DOHH2 (cell line): Measurements from ENCODE around the gene KRTAP13-2.

Experiments
- H3F3A ChIP-seq: fragments of 200-600 bp; sonication (generic), shearing (Covaris generic); 2 replicates; pipeline ENCODE4 v1.6.0; 2016; ENCODE audit warnings: antibody characterized with exemption, mild to moderate bottlenecking; ENCODE audit not compliant: control insufficient read depth, insufficient read depth
- H3K27ac ChIP-seq: fragments of 200-600 bp; sonication (generic); 2 replicates; pipeline ENCODE4 v1.5.1; 2014; ENCODE audit warnings: low read depth, mild to moderate bottlenecking, low read length, moderate library complexity
- H3K27me3 ChIP-seq: fragments of 200-600 bp; sonication (generic); 2 replicates; pipeline ENCODE4 v1.6.1; 2014; ENCODE audit warnings: mild to moderate bottlenecking, low read length, mixed read lengths; ENCODE audit not compliant: control insufficient read depth
- H3K36me3 ChIP-seq: fragments of 200-600 bp; sonication (generic); 2 replicates; pipeline ENCODE4 v1.6.1; 2014; ENCODE audit warnings: mild to moderate bottlenecking, low read length, moderate library complexity, mixed read lengths; ENCODE audit not compliant: control insufficient read depth
- H3K4me1 ChIP-seq: fragments of 200-600 bp; sonication (generic); 2 replicates; pipeline ENCODE4 v1.6.1; 2014; ENCODE audit warnings: mild to moderate bottlenecking, low read length, mixed read lengths; ENCODE audit not compliant: control insufficient read depth
- H3K4me2 ChIP-seq: fragments of 200-600 bp; sonication (generic); 2 replicates; pipeline ENCODE4 v1.6.0; 2014; ENCODE audit warnings: mild to moderate bottlenecking, low read length, moderate library complexity
- H3K4me3 ChIP-seq: fragments of 200-600 bp; sonication (generic); 2 replicates; pipeline ENCODE4 v1.5.1; 2014; ENCODE audit warnings: mild to moderate bottlenecking, low read length, mixed read lengths
- H3K79me2 ChIP-seq: fragments of 200-600 bp; sonication (generic); 2 replicates; pipeline ENCODE4 v1.6.1; 2014; ENCODE audit warnings: mild to moderate bottlenecking, low read length, mixed read lengths; ENCODE audit not compliant: control insufficient read depth
- H3K9me2 ChIP-seq: fragments of 200-600 bp; sonication (generic); replicated peaks from 2 replicates; pipeline ENCODE4 v1.6.1; 2014; ENCODE audit warnings: mild to moderate bottlenecking, low read length, mixed read lengths; ENCODE audit not compliant: control insufficient read depth
- H3K9me3 ChIP-seq: fragments of 200-600 bp; sonication (generic); 2 replicates; pipeline ENCODE4 v1.6.1; 2014; ENCODE audit warnings: antibody characterized with exemption, low read length, mixed read lengths; ENCODE audit not compliant: control insufficient read depth, insufficient read depth
- H4K20me1 ChIP-seq: fragments of 200-600 bp; sonication (generic); 2 replicates; pipeline ENCODE4 v1.6.0; 2014; ENCODE audit warnings: low read depth, mild to moderate bottlenecking, antibody characterized with exemption, low read length, moderate library complexity; ENCODE audit not compliant: control insufficient read depth, insufficient read depth
- EZH2phosphoT487 ChIP-seq: fragments of 200-600 bp; sonication (generic); IDR thresholded peaks from 2 replicates; pipeline ENCODE4 v1.6.1; 2017; ENCODE audit warnings: borderline replicate concordance, mild to moderate bottlenecking, antibody characterized with exemption, low read length, moderate library complexity, mixed read lengths
- TF ChIP-seq, protein P1 (sequence below): fragments of 200-600 bp; sonication (generic); IDR thresholded peaks from one replicate; pipeline ENCODE4 v1.5.1; 2014; ENCODE audit warnings: antibody characterized with exemption, mild to moderate bottlenecking, low read depth, low read length; ENCODE audit not compliant: poor library complexity, severe bottlenecking

The KRTAP13-2 gene

DNA sequence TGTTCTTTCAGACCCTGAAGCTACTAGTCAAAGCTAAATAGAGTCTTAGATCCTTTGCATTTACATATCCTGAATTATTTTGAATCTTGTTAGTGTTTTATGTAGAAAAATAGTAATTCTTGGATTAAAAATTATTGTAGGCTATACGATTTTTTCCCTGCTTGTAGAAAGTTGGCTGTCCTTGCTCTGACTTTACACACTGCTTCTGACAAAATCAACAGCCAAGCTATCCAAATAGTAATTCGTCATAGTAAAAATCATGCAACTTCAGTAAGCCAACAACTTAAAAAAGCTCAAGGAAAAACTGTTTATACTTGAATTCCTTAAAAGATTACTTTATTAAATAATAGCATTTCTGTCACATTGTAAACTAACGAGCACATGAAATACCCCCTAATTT lies 16.2 kb downstream of the KRTAP13-2 start:
- H3K4me1 ChIP-seq, result no peaks in the 10 kb centered on the region
- no peaks in the 10 kb centered on the region for H3K9me3 ChIP-seq
- no peak overlapping the region for H3K4me3 ChIP-seq
- H3K9me2 ChIP-seq, result no peaks in the 10 kb centered on the region
- no peaks in the 10 kb centered on the region for H3F3A ChIP-seq
- H4K20me1 ChIP-seq, result no peaks in the 10 kb centered on the region
- H3K27me3 ChIP-seq, result no peaks in the 10 kb centered on the region
- no peak overlapping the region for H3K27ac ChIP-seq
- H3K4me2 ChIP-seq, result no peak overlapping the region
- H3K79me2 ChIP-seq, result no peaks in the 10 kb centered on the region
- H3K36me3 ChIP-seq, result no peaks in the 10 kb centered on the region
- TF ChIP-seq, protein P1, sequence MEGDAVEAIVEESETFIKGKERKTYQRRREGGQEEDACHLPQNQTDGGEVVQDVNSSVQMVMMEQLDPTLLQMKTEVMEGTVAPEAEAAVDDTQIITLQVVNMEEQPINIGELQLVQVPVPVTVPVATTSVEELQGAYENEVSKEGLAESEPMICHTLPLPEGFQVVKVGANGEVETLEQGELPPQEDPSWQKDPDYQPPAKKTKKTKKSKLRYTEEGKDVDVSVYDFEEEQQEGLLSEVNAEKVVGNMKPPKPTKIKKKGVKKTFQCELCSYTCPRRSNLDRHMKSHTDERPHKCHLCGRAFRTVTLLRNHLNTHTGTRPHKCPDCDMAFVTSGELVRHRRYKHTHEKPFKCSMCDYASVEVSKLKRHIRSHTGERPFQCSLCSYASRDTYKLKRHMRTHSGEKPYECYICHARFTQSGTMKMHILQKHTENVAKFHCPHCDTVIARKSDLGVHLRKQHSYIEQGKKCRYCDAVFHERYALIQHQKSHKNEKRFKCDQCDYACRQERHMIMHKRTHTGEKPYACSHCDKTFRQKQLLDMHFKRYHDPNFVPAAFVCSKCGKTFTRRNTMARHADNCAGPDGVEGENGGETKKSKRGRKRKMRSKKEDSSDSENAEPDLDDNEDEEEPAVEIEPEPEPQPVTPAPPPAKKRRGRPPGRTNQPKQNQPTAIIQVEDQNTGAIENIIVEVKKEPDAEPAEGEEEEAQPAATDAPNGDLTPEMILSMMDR, result no peak
- TF ChIP-seq EZH2phosphoT487, result no peak

DNA sequence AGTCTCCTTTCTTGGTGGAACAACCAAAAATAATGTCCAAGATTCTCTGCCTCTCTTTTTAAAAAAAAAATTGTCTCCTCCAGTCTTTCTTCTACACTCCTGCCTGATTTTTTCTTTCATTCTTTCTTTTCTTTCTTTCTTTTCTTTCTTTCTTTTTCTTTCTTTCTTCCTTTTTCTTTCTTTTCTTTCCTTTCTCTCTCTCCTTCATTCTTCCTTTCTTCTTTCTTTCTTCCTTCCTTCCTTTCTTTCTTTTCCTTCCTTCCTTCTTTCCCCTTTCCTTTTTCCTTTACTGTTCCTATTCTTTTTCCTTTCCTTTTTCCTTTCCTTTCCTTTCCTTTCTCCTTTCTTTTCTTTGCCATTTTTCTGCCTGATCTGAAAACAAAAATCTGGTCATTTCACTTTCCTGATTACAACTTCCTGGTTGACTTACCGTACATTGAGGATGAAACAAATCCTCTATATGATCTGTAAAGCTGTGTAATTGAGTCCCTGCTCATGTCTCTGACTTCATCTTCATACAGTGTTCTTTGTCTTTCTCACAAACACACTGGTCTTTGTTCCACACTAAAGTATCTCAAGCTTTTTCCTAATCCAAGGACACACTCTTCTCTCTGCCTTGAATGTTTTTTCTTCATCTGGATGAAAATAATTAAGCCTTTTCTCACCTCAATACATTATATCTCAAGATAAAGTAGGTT lies 17.6 kb downstream of the KRTAP13-2 start:
- H3K9me3 ChIP-seq, result no peaks in the 10 kb centered on the region
- H3K4me3 ChIP-seq, result no peak overlapping the region

DNA sequence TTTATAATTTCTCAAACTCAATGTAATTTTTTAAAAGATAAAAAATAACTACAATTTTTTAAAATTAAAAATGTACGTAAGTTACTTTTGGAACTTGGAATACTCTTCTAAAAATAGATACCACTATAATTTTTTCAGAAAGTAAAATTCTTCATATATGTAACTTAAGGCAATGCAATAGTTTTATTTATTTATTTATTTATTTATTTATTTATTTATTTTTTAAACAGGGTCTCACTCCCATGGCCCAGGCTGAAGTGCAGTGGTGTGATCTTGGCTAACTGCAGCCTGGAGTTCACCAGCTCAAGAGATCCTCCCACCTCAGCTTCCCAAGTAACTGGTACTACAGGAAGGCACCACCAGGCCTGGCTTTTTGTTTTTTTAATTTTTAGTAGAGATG lies 20.5 kb downstream of the KRTAP13-2 start:
- no peaks in the 10 kb centered on the region for H3K9me3 ChIP-seq
- TF ChIP-seq, protein P1, result no peak
- no peak for TF ChIP-seq EZH2phosphoT487
- no peak overlapping the region for H3K27ac ChIP-seq
- H3K9me2 ChIP-seq, result no peaks in the 10 kb centered on the region
- H3K27me3 ChIP-seq, result no peaks in the 10 kb centered on the region
- no peak overlapping the region for H3K4me3 ChIP-seq
- no peaks in the 10 kb centered on the region for H4K20me1 ChIP-seq
- no peaks in the 10 kb centered on the region for H3K36me3 ChIP-seq
- H3K4me2 ChIP-seq, result no peak overlapping the region
- no peaks in the 10 kb centered on the region for H3K79me2 ChIP-seq
- no peaks in the 10 kb centered on the region for H3F3A ChIP-seq
- no peaks in the 10 kb centered on the region for H3K4me1 ChIP-seq

More for the DNA sequence above, 17.6 kb downstream of the KRTAP13-2 start:
- Histone ChIP-seq H3K4me2 (no peak overlapping the region), H3K9me2 (no peaks in the 10 kb centered on the region), H3K27me3 (no peaks in the 10 kb centered on the region), H3K27ac (no peak overlapping the region), H3K4me1 (no peaks in the 10 kb centered on the region), H3F3A (no peaks in the 10 kb centered on the region), H3K79me2 (no peaks in the 10 kb centered on the region), H4K20me1 (no peaks in the 10 kb centered on the region), H3K36me3 (no peaks in the 10 kb centered on the region)
- TF ChIP-seq EZH2phosphoT487, result no peak
- TF ChIP-seq, protein P1, result no peak
